Islet of Langerhans (tissue), 1 donor: Measurements from ENCODE around the gene GJA3.
A peak's percentile ranks its signal among the peaks of the same experiment; 100 is the strongest.

Experiments
- FAIRE-seq: peaks from one replicate; lab custom pipeline; 2011; peaks lifted over from hg19 to GRCh38; lab: Jason Lieb, UNC

The GJA3 gene

GRCh38 chr13:20160306-20161274, at the start of gene GJA3:
GJA3 (minus strand) TSS chr13:20161052; CDS start chr13:20143288, 17,764 bp downstream.
- no peak for FAIRE-seq

GRCh38 chr13:20209948-20210347, 49.1 kb upstream of the GJA3 start:
- no peak for FAIRE-seq

GRCh38 chr13:20206698-20207235, 45.9 kb upstream of the GJA3 start:
- FAIRE-seq, result no peak

GRCh38 chr13:20206065-20206697, 45.3 kb upstream of the GJA3 start:
- FAIRE-seq, result no peak

- FAIRE-seq, result no peak
These were observed 37.9 kb upstream of the GJA3 start for GRCh38 chr13:20198781-20199180.

- peak; percentile 96 for FAIRE-seq
These were observed 36.5 kb upstream of the GJA3 start for GRCh38 chr13:20197361-20197834.

- no peak for FAIRE-seq
These were observed 34.9 kb upstream of the GJA3 start for GRCh38 chr13:20195801-20196200.

GRCh38 chr13:20193907-20194631, 33.2 kb upstream of the GJA3 start:
- FAIRE-seq, result no peak

- no peak for FAIRE-seq
These were observed 32.5 kb upstream of the GJA3 start for GRCh38 chr13:20193162-20193906.

GRCh38 chr13:20192836-20193161, 31.9 kb upstream of the GJA3 start, which contains the start of gene GJB2:
GJB2 (minus strand) TSS chr13:20192938; CDS start chr13:20189581, 3,357 bp downstream.
- no peak for FAIRE-seq

GRCh38 chr13:20192158-20192835, 31.4 kb upstream of the GJA3 start:
- no peak for FAIRE-seq

- no peak for FAIRE-seq
These were observed 30.7 kb upstream of the GJA3 start for GRCh38 chr13:20191311-20192157.

- no peak for FAIRE-seq
These were observed 29.8 kb upstream of the GJA3 start for GRCh38 chr13:20190481-20191310.

GRCh38 chr13:20190076-20190475, 29.2 kb upstream of the GJA3 start:
- no peak for FAIRE-seq

- FAIRE-seq, result no peak
These were observed 28.1 kb upstream of the GJA3 start for GRCh38 chr13:20188667-20189553.

GRCh38 chr13:20186771-20187170, 25.9 kb upstream of the GJA3 start:
- no peak for FAIRE-seq

- FAIRE-seq, result no peak
These were observed 24.7 kb upstream of the GJA3 start for GRCh38 chr13:20185366-20186056.
